ENCODE measurements around the gene WWOX. TPM values are rescaled to one million over a fixed set of nuclear protein-coding genes. Genes with fewer than 3 reads are reported as not detected.

Gene WWOX
- total and polyA plus RNA-seq, 2 of the 13 experiments (the other 11 are each of a cell fraction or from before 2014, with no cell fraction given), result 9.1 to 37.4 TPM

- TF ChIP-seq ZNF687 (CRISPR knock-in tag; IDR thresholded peaks at IDR 0.05), result peak; percentile 65
- TF ChIP-seq HOMEZ (CRISPR knock-in tag; IDR thresholded peaks at IDR 0.05; ENCODE audit: low read depth), result no peak
- 0 out of 2 replicates have a peak, but pooled peaks have one; percentile 12 for TF ChIP-seq ZNF607 (CRISPR knock-in tag; IDR thresholded peaks at IDR 0.05; ENCODE audit: borderline replicate concordance)
- peak; percentile 34; the same call in 1 of the 2 replicates for TF ChIP-seq ZFY (CRISPR knock-in tag; IDR thresholded peaks at IDR 0.05)
- 0 out of 2 replicates have a peak, but pooled peaks have one; percentile 21 for TF ChIP-seq ZBED4 (CRISPR knock-in tag; IDR thresholded peaks at IDR 0.05; ENCODE audit: borderline replicate concordance)
- TF ChIP-seq NFE2L2 (IDR thresholded peaks at IDR 0.05; ENCODE audit: low read length), result no peak
- TF ChIP-seq YEATS4 (CRISPR knock-in tag; IDR thresholded peaks at IDR 0.05; ENCODE audit: borderline replicate concordance), result 0 out of 2 replicates have a peak, but pooled peaks have one; percentile 13
- TF ChIP-seq ZNF121 (CRISPR knock-in tag; IDR thresholded peaks at IDR 0.05), result peak; percentile 75
Observed at GRCh38 chr16:78596348-78596995, 497.0 kb downstream of the WWOX start (continued).
